ENCODE results near the gene LRRN2.
"Not testable (repeated sequence)": the region's sequence is repeated elsewhere in the genome, so short reads cannot be mapped to it uniquely, and the experiment has no call there.

The LRRN2 gene

DNA sequence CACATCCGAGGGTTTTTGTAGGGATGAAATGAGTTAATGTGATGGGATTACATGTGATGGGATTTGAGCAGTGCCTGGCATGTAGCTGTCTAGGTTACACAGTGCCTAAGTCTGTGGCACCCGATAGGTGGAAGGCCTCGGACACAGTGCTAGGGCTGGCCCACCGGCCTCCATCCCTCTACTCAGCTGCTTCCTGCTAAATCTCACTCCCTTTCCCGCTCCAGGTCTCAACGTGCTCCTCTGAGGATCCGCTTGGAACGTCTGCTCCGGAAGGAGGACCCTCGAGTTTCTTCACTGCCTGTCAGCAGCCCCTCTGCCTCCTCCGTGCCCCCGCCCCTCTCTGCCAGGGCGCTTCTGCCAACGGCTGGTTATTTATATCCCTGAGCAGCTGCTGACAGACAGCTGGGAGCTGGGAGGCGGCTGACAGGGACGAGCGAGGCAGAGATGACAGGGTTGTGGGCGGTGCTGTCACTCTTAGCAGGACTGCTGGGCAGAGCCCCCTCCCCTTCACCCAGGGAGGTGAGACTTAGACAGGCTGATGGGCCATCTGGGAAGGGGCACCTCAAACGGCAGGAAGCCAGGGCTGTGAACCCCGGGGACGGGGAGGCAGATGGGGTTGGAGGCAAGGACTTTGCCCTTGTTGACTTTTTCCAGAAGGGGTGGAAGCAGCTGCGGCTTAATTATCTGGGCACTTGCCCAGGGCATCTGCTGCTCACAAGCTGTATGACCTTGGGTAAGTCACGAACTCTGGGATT is 26.6 kb upstream of the LRRN2 start:
- no peak for DNase-seq

DNA sequence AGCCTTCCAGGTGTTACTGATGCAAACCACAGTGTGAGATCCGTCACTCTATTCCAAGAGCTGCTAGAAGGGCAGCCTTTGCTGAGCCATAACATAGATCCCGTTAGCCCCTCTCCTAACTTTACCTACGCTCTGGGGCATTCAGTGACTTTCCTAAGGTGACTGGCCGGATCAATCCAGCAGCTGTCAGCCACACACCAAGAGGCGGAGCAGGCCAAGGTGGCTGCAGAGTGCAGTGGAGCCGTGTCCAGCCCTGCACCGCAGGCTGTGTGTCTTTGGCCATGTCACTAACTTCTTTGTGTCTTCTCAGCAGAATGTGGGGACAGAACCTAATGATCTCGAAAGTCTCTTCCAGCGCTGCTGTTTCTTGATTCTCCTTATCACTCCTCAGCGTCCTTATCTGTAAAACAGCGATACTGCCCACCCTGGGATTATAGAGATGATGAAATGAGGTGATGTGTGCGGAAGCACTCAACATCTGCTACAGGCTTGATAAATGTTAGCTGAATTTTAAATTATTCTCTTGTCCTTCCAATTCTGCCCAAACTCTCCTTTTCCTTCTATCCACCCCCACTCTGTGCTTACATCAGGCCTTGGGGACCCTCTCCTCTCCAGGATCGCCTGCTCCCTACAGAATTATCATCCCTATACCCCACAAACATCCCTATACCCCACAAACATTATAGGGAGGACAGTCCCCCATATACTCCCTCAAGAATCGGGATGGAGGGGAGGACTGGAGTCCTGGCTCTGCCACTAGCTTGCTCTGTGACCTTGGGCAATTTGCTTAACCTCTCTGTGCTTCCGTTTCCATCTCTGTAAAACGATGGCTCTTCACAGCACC is 25.8 kb upstream of the LRRN2 start:
- no peak for DNase-seq

DNA sequence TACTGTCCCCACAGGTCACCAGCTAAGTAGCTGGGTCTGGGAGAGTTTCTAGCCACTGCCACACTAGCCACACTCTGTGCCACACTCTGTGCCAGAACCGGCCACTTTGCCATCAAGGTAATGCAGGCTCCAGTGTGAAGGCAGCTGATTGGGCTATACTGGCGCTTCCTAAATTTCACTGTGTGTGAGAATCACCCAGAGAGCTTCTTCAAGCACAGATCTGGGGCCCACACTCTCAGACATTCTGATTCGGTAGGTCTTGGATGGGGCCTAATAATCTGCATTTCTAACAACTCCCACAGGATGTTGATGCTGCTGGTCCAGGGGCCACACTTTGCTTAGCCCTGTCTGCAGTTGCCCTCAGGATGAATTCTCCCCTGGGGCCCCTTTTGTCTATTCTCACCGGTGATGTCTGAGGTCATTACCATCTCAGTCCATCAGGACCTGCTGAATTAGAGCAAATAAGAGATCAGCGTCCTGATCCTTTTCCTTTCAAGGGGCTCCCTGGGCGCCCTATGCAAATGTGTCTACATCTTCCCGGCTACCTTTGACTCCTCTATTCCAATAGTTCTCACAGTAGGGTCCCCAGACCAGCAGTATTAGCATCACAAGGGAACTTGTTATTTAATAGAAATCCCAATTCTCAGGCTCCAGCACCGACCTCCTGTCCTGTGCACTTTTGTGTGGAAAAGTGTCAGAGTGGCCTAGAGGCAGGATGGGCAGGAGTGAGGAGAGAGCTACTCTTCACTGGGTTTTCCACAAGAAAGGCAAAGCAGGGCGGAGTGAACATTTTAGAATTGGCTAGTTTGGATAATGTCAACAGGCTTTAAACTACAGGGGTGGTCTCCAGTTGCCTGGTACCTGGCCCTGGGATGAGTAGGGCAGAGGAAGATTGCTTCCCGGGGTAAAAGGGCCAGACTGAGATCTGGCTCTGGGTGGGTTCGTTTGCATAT is 24.7 kb upstream of the LRRN2 start:
- no peak for DNase-seq

- no peak for DNase-seq
Measured at GRCh38 chr1:204709021-204709420, 23.5 kb upstream of the LRRN2 start.

GRCh38 chr1:204706838-204707509 is 21.4 kb upstream of the LRRN2 start:
- DNase-seq = no peak

DNA sequence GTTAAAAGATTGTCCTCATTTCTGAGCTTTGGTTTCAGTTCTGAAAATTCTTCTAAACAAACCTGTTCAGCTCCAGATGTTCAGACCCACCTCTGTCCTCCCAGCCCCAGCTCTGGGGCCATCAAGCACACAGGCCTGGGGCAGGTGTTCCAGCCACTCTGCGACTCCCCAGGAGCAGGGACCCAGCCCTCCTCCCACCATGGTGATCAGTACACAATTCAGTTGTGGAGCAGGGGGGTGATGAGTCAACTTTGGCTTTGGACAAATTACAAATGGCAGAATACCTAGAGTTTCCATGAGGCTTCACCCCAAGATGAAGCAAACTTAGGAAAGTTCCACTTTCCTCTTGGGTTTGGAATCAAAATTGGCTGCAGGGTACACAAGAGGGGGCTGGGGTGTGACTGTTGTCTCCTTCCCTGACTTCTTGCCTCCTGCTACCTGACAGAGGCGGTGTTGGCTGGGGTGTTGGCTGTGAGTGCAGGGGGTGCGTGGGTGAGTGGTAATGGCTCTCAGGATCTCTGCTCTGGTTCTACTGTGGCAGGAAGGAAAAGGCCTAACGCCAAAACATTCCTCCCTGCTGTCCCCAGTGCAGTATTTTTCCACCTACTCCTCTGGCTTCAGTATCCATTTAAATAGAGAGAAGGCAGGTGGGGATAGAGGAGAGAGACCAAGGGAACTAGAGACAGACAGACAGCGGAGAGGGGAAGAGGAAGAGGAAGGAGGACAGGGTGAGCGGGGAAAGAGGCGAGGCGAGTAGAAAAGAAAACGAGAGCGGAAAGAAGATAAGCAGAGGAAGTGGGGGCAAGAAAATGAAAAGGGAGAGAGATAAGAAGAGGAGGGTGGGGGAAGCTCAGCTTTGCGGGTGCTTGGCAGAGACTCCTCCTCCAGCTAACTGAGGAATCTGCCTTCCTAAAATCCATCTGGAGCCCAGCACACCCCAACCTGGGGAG is 20.6 kb upstream of the LRRN2 start:
- no peak for DNase-seq

- no peak for DNase-seq
Measured at GRCh38 chr1:204705493-204705811, 19.9 kb upstream of the LRRN2 start.

GRCh38 chr1:204704794-204705492 is 19.4 kb upstream of the LRRN2 start:
- DNase-seq = no peak

GRCh38 chr1:204703826-204704612 is 18.5 kb upstream of the LRRN2 start:
- DNase-seq = peak in 1 of 2 donors; percentile 23

- no peak for DNase-seq
Measured at GRCh38 chr1:204703268-204703664, 17.7 kb upstream of the LRRN2 start.

DNA sequence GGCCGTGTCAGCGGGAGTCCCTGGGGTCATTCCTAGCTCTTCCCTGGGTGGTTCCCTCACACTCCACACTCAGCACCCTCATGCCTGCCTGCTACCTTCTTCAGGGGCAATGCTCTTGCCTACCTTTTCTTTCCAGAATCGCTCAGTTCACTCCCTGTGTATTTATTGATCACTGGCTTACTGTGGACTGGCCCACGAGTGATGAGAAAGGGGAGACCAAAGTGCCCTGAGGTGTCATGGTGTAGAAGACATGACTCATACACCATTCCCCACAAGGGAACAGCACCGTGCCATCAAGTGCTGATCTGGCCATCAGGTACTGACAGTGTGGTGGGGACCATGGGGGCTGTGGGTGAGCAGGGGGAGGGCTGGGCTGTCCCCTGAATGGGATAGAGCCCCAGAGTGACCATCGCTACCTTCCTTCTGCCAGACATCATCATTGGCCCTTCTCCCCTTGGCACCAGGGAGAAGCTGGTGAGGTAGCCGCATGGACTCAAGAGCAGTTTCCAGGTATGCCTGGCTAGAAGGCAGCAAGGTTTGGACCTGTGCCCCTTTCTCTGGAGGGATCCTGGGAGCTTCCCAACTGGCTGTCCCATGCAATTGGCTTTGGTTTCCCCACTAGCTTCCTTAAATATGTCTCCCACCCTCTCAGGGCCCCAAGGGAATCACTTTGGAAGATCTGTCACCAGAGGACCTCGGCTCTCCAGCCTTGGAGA is 17.2 kb upstream of the LRRN2 start:
- DNase-seq = no peak

DNA sequence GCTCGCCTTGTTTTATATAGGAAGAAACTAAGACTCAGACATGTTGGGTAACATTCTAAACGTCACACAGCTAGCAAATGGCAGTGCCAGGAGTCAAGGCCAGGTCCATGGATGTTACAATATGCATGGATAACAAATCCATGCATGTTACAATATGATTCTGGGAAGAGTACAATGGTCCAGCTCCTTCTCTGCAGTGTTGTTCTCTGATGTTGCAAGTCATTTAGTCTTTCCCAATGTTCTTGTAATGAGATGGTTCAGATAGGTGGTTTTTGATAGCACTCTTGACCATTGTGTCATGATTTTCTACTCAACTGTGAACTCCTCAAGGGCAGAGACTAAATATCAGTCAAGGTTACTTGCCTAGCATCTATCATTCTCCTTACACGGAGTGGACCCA is 15.7 kb upstream of the LRRN2 start:
- no peak for DNase-seq

DNA sequence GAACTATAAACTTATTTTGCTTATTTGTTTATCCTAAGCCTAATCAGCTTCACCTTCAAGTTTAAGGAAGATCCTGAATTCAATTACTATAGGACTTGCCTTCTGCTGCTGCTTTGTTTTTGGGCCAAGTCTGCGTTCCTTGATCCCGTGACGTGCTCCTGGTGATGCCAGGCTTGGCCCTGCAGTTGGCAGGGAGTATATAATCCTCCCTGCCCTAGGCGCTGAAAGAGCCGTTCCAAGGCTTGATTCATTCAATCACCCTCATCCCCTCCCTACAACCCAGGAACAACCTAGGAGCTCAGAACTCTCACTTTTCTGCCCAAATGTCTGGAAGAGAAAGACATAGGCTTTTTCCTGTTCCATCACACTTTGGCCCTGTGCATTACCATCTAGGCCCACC is 12.4 kb upstream of the LRRN2 start:
- no peak for DNase-seq

- DNase-seq = no peak
Measured at GRCh38 chr1:204696606-204697005, 11.1 kb upstream of the LRRN2 start.

DNA sequence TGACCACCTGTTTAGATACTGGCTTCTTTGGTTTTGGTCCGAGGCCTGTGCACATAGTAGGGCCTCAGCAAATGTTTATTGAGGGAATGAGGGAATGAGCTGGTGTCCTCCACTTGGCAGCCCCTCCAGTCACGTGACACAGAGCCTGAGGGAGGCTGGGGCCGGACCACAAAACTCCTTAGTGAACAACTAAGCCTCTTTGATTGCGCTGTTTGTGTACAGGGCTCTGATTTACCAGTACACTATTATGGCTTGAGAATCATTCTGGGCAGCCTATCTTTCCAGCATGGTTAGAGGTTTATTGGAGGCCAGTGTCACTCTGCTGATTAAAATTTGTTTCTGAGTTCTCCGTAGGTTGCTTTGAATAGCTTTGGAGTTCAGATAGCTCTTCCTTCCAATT is 10.2 kb upstream of the LRRN2 start:
- no peak for DNase-seq

DNA sequence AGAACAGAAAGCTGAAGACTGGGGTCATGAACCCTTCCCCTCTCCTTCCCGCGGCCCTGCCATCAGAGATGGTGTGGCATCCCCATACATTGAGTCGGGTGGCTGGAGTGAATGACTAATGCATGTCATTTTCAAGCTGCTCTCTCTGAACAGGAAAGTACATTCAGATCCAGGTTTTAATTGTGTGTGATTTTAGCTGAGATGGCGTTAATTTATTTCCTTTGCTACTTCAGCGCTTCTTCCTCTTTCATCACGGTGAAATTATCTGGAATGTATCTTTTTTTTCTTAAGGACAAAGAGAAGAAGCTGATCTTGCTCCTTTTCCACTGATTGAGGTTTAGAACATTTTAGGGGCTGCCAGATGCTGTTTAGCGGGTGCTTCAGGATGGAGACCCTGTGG is 8.6 kb upstream of the LRRN2 start:
- no peak for DNase-seq

GRCh38 chr1:204692841-204693356 is 7.4 kb upstream of the LRRN2 start:
- DNase-seq = no peak

DNA sequence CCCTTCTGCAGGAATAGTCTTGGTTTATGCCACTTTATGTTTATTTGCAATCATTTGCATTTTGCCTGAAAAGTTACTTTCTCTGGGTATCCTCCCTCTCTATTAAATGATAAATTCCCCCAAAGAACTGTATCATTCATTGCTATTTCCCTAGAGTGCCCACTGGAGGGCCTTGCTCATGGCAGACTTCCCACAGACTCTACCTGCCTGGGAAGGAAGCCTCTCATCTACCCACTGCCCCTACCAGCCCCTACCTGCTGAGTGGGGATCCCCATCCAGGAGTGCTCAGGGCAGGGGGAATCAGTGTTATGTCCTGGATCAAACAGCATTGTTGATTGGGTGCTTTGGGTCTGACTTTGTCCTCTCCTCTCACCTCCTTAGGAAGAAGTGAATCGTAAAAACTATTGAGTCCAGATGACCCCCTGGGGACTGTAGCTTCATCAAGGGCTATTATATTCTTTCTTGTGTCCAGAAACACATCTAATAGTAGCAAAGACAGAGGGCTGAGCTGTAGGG is 6.8 kb upstream of the LRRN2 start:
- no peak for DNase-seq

- DNase-seq = not testable (repeated sequence)
Measured at GRCh38 chr1:204691328-204691730, 5.8 kb upstream of the LRRN2 start.

Data from inflammatory macrophage (primary cell).